Activated CD8-positive, alpha-beta T cell treated with anti-CD3 and anti-CD28 coated beads for 36 hours (primary cell): ENCODE data around the gene BARX1. TPM values are rescaled to one million over a fixed set of nuclear protein-coding genes. Genes with fewer than 3 reads are reported as not detected.

Source experiments
- ATAC-seq: fragments of 200-7000 bp; cut with Tn5 transposase; one replicate; pipeline ENCODE4 v1.10.0; 2021; ENCODE audit warnings: mild to moderate bottlenecking, moderate library complexity
- CTCF ChIA-PET: fragments of 350-600 bp; sonication (Branson Sonifier 250); formaldehyde crosslinking; loops from one replicate; lab custom pipeline; 2021; ENCODE audit warnings: antibody characterized with exemption; lab: Charles Lee
- POLR2A ChIA-PET: fragments of 350-600 bp; sonication (Branson Sonifier 250); formaldehyde crosslinking; loops from one replicate; lab custom pipeline; 2021; ENCODE audit warnings: antibody characterized with exemption; lab: Charles Lee
- DNase-seq: peaks from one replicate; pipeline ENCODE4 v3.0.0-alpha.2; 2020
- H3K27ac Mint-ChIP-seq: one replicate; pipeline ENCODE4 v1.8.0; 2021; ENCODE audit warnings: mild to moderate bottlenecking, mixed read lengths
- H3K27me3 Mint-ChIP-seq: one replicate; pipeline ENCODE4 v1.8.0; 2021; ENCODE audit warnings: mixed read lengths
- H3K36me3 Mint-ChIP-seq: one replicate; pipeline ENCODE4 v1.8.0; 2021; ENCODE audit warnings: low read depth, mixed read lengths
- H3K4me1 Mint-ChIP-seq: one replicate; pipeline ENCODE4 v1.8.0; 2021; ENCODE audit warnings: low read depth, mixed read lengths
- H3K4me3 Mint-ChIP-seq: one replicate; pipeline ENCODE4 v1.8.0; 2021; ENCODE audit warnings: mild to moderate bottlenecking, moderate library complexity, mixed read lengths
- H3K9me3 Mint-ChIP-seq: one replicate; pipeline ENCODE4 v1.8.0; 2021; ENCODE audit warnings: mixed read lengths
- CTCF ChIP-seq: fragments of 200-600 bp; IDR thresholded peaks from one replicate; pipeline ENCODE4 v1.8.0; 2022; ENCODE audit warnings: antibody characterized with exemption, mild to moderate bottlenecking
- intact Hi-C: fragments of 100-400 bp; cut with micrococcal nuclease; formaldehyde crosslinking; loops from one replicate; pipeline ENCODE4 v1.10.0; 2022
- total RNA-seq, 2 experiments: library from RNA; stranded (reverse); gene quantifications; one replicate each; pipeline ENCODE4 v1.2.3, GENCODE V29; 2021

The BARX1 gene
- total RNA-seq, 2 experiments from 2014 or later: 6.6 to 7.6 TPM

GRCh38 chr9:93906195-93906880 lies 48.8 kb downstream of the BARX1 start:
- CTCF ChIA-PET: no interaction called here
- no peak overlapping the region for H3K4me3 Mint-ChIP-seq
- H3K9me3 Mint-ChIP-seq: no peaks in the 10 kb centered on the region
- no peak for DNase-seq
- POLR2A ChIA-PET: no interaction called here
- intact Hi-C loops: no loop called here
- no peak for TF ChIP-seq CTCF
- peaks cover 10% of the 10 kb centered on the region for H3K27me3 Mint-ChIP-seq
- no peaks in the 10 kb centered on the region for H3K4me1 Mint-ChIP-seq
- no peak overlapping the region for H3K27ac Mint-ChIP-seq
- H3K36me3 Mint-ChIP-seq: no peaks in the 10 kb centered on the region
- no peak for ATAC-seq

- Mint-ChIP-seq H3K4me1 (no peaks in the 10 kb centered on the region), H3K27ac (no peak overlapping the region), H3K4me3 (no peak overlapping the region), H3K9me3 (no peaks in the 10 kb centered on the region), H3K27me3 (peaks cover 10% of the 10 kb centered on the region), H3K36me3 (no peaks in the 10 kb centered on the region)
- POLR2A ChIA-PET: no interaction called here
- DNase-seq (no peak), ATAC-seq (no peak)
- intact Hi-C loops: no loop called here
- no peak for TF ChIP-seq CTCF
- CTCF ChIA-PET: no interaction called here
Measured at GRCh38 chr9:93905473-93906133, 49.6 kb downstream of the BARX1 start.

GRCh38 chr9:93904649-93905472 lies 50.3 kb downstream of the BARX1 start:
- no peak for TF ChIP-seq CTCF
- ChIA-PET CTCF (no interaction called here), POLR2A (no interaction called here)
- H3K27ac Mint-ChIP-seq: no peak overlapping the region
- H3K9me3 Mint-ChIP-seq: peaks cover 3% of the 10 kb centered on the region
- no peak overlapping the region for H3K4me3 Mint-ChIP-seq
- no peaks in the 10 kb centered on the region for H3K36me3 Mint-ChIP-seq
- H3K4me1 Mint-ChIP-seq: no peaks in the 10 kb centered on the region
- intact Hi-C loops: no loop called here
- ATAC-seq (no peak), DNase-seq (no peak)
- peaks cover 8% of the 10 kb centered on the region for H3K27me3 Mint-ChIP-seq

- intact Hi-C loops: no loop called here
- Mint-ChIP-seq H3K27me3 (peaks cover 4% of the 10 kb centered on the region), H3K4me3 (no peak overlapping the region), H3K36me3 (no peaks in the 10 kb centered on the region), H3K27ac (no peak overlapping the region), H3K9me3 (peaks cover 3% of the 10 kb centered on the region), H3K4me1 (no peaks in the 10 kb centered on the region)
- CTCF ChIA-PET: no interaction called here
- TF ChIP-seq CTCF: no peak
- ATAC-seq: no peak
- POLR2A ChIA-PET: no interaction called here
- DNase-seq: no peak
Measured at GRCh38 chr9:93903886-93904648, 51.1 kb downstream of the BARX1 start.
